GM18502 (cell line): Measurements from ENCODE around the gene ERVFRD-1.

Experiments used
- ATAC-seq: cut with Tn5 transposase; IDR thresholded peaks from one replicate; pipeline ENCODE4 v1.9.1; 2021; ENCODE audit warnings: mild to moderate bottlenecking; ENCODE audit not compliant: unreplicated experiment, poor library complexity

The ERVFRD-1 gene

GRCh38 chr6:11129908-11130565, 18.5 kb upstream of the ERVFRD-1 start:
- ATAC-seq: peak; percentile 63

- no peak for ATAC-seq
Measured at GRCh38 chr6:11128608-11129007, 17.1 kb upstream of the ERVFRD-1 start.

- no peak for ATAC-seq
Measured at GRCh38 chr6:11126876-11127275, 15.4 kb upstream of the ERVFRD-1 start.

- ATAC-seq: no peak
Measured at GRCh38 chr6:11123978-11124377, 12.5 kb upstream of the ERVFRD-1 start.

GRCh38 chr6:11122380-11122779, 10.9 kb upstream of the ERVFRD-1 start:
- no peak for ATAC-seq

GRCh38 chr6:11121851-11122250, 10.3 kb upstream of the ERVFRD-1 start:
- no peak for ATAC-seq

GRCh38 chr6:11120271-11121005, 8.9 kb upstream of the ERVFRD-1 start:
- no peak for ATAC-seq

- peak; percentile 50 for ATAC-seq
Measured at GRCh38 chr6:11115808-11116536, 4.4 kb upstream of the ERVFRD-1 start.

GRCh38 chr6:11113038-11113437, 1.5 kb upstream of the ERVFRD-1 start:
- no peak for ATAC-seq

- ATAC-seq: no peak
Measured at GRCh38 chr6:11111769-11112437, 378 bp upstream of the ERVFRD-1 start.

- no peak for ATAC-seq
Measured at GRCh38 chr6:11108726-11109125, 2.8 kb downstream of the ERVFRD-1 start.

GRCh38 chr6:11103065-11103464, 8.5 kb downstream of the ERVFRD-1 start:
- ATAC-seq: no peak

- no peak for ATAC-seq
Measured at GRCh38 chr6:11101417-11101816, 10.1 kb downstream of the ERVFRD-1 start.

GRCh38 chr6:11098004-11098403, 13.5 kb downstream of the ERVFRD-1 start:
- ATAC-seq: no peak

GRCh38 chr6:11097476-11097875, 14.0 kb downstream of the ERVFRD-1 start:
- ATAC-seq: no peak

GRCh38 chr6:11096109-11096508, 15.4 kb downstream of the ERVFRD-1 start:
- no peak for ATAC-seq

- no peak for ATAC-seq
Measured at GRCh38 chr6:11094941-11095340, 16.6 kb downstream of the ERVFRD-1 start.

GRCh38 chr6:11094411-11094851, 17.1 kb downstream of the ERVFRD-1 start:
- ATAC-seq: peak; percentile 41

- ATAC-seq: peak; percentile 90
Measured at GRCh38 chr6:11093626-11094410, 17.7 kb downstream of the ERVFRD-1 start, which contains the start of gene SMIM13. Gene SMIM13, plus strand, starts transcription at chr6:11093834. Its CDS starts 480 bp downstream, at chr6:11094314.

GRCh38 chr6:11093376-11093625, 18.2 kb downstream of the ERVFRD-1 start:
- peak; percentile 28 for ATAC-seq
